Gastrocnemius medialis (tissue), 4 donors: ENCODE data around the gene GIPC1.

ENCODE experiments used
- POLR2A ChIP-seq, 2 donors: fragments of 450-650 bp; IDR thresholded peaks; one replicate each; pipeline ENCODE4 v1.6.1; 2017; ENCODE audit warnings: antibody characterized with exemption in 2 of 2, mild to moderate bottlenecking in 2 of 2, moderate library complexity in 2 of 2
- TF ChIP-seq, protein P1 (sequence below), 5 experiments: fragments of 450-650 bp in 3 of 5; fragments of 200-600 bp in 2 of 5; sonication (generic) in 2 of 5; IDR thresholded peaks in 4 of 5; conservative IDR thresholded peaks in 1 of 5; 1 replicate in 4 of 5; 2 replicates in 1 of 5; pipeline ENCODE4 v1.5.1; 2016 to 2019; ENCODE audit warnings: antibody characterized with exemption in 5 of 5, mild to moderate bottlenecking in 3 of 5, moderate library complexity in 3 of 5

DNA sequence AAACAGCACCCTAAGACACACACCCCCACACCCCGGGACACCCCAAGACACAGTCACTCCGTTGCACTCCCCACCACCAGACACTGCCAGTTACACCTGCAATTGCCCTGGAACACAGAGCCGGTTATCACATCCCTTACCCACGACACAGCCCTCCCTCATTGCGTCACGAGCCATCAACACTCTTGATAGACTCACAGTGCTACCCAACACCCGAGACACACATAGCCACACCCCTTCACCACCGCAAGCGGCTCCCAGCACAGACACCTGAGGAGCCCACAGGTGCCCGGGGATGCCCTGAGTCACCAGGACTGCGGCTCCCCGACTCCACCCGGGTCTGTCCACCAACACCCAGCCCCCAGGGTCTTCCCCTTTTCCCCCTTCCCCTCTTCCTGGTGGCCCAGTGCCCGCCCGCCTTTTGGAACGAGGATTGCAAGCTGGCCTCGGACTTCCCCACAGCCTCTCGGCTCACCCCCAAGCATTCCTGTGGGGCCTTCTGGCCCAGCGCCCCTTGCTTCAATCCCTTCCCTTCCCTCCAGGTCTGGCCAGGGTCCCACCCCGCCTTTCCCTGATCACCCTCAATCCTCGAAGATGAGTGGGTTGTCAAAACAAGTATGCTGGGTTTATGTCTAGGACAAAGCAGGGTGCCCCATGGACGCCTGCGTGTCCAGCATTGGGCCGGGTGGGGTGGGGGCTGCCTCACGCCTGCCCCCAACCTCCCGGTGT lies 19.1 kb downstream of the GIPC1 start:
- TF ChIP-seq, protein P1, sequence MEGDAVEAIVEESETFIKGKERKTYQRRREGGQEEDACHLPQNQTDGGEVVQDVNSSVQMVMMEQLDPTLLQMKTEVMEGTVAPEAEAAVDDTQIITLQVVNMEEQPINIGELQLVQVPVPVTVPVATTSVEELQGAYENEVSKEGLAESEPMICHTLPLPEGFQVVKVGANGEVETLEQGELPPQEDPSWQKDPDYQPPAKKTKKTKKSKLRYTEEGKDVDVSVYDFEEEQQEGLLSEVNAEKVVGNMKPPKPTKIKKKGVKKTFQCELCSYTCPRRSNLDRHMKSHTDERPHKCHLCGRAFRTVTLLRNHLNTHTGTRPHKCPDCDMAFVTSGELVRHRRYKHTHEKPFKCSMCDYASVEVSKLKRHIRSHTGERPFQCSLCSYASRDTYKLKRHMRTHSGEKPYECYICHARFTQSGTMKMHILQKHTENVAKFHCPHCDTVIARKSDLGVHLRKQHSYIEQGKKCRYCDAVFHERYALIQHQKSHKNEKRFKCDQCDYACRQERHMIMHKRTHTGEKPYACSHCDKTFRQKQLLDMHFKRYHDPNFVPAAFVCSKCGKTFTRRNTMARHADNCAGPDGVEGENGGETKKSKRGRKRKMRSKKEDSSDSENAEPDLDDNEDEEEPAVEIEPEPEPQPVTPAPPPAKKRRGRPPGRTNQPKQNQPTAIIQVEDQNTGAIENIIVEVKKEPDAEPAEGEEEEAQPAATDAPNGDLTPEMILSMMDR (IDR thresholded peaks at IDR 0.05 in 4 of 5, conservative IDR thresholded peaks at IDR 0.05 in 1 of 5): no peak
- no peak for TF ChIP-seq POLR2A (IDR thresholded peaks at IDR 0.05)
